Smooth muscle cell of bladder (primary cell): ENCODE results near the gene MSI1. TPM values are rescaled to one million over a fixed set of nuclear protein-coding genes. Genes with fewer than 3 reads are reported as not detected.

ENCODE experiments used
- total RNA-seq: library from RNA; depleted of rRNA; stranded (reverse); fragments of >200 nt; gene quantifications from 2 replicates; pipeline ENCODE4 v1.2.3, GENCODE V29; 2014

MSI1 gene
- not detected in 2 replicates for total RNA-seq

DNA sequence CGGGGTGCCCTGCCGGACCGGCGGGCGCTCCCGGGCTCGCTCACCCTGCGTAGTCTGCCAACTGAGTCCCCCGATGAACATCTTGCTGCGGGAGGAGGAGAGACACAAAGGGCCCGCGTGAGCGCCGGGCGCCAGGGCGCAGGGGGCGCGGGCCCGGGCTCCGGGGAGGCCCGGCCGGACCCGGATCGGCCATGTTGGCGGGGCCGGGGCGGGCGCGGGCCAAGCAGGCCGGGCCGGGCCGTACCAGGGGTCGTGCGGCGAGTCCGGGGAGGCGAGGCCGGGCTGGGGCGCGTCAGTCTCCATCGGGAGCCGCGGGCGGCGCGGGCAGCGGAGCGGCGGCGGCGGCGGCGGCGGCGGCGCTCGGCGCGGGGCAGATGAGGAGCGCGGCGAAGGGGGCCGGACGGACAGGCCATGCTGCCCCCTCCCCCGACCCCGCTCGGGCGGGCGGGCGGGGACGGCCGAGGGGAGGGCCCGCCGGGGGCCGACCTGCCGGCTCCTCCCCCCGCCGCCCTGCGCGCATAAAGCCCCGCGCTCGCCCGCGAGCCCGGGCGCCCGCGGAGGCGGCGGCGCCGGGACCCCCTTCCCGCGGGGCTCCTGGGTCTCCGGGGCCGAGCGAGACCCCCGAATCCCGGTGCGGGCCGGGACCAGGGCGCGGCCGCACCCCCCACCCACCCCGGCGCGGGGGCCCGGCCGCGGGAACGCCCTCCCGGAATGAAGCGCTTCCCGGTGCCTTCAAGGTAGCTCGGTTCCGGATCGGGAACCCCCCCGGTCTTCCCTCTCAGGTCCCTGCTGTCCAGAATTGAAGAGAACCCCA, at the start of gene MSI1:
Gene MSI1, minus strand, starts transcription at position 376 of the 814 bp plus-strand sequence. Its CDS starts 73 bp downstream, at position 303.

DNA sequence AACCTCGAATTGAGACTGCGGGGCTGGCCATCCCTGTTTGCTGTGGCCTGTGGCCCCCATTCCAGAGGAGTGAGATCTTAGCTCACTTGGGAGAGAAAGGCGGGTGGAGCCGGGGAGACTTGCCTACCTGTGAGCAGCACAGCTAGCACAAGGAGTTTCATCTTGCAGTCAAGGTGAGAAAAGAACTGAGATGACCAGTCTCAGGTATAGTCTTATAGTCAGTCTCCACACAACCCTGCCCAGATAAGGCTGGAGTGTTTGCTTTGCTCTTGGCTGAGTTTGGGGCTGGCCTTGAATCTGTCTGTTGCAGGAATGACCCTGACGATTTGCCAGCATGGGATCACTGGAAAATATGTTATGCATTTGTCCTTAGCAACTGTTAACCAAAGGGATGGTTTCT, 41.4 kb downstream of the MSI1 start, which contains the start of gene PLA2G1B:
Gene PLA2G1B, minus strand, starts transcription at position 187 of the 400 bp plus-strand sequence. Its CDS starts 26 bp downstream, at position 161.

DNA sequence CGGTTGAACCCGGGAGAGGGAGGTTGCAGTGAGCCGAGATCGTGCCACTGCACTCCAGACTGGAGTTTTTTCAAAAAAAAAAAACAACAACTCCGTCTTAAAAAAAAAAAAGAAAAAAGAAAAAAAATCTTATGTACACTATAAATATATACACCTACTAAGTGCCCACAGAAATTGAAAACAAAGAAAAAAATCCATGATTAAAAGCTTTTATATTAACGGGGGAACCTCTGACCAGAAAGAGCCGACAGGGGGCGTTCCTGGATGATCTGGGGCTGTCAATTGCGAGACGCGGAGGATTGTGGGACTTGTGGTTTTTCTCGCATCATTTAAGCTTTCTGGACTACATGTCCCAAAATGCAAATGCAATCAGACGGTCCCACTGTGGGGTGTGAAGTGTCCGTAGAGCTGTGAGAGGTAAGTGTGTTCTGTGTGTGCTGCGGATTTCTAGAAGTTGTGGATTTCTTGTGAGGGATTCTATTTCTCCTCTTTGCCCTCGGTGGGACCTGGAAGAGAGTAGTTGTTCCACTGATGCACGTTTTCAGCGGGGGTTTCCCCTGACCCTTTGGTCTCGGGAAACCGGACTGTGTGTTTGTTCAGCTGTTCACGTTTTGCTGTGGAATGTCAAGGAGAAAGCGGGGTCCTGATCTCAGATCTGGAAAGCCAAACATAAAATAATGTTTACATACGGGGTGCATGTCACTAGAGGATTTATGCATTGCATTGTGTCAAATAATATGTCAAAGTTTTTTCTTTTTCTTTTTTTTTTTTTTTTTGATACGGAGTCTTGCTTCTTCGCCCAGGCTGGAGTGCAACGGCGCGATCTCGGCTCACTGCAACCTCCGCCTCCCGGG, 66.8 kb downstream of the MSI1 start, which contains the start of gene SIRT4:
Gene SIRT4, plus strand, starts transcription at position 360 of the 854 bp plus-strand sequence. CDS start 1,241 bp downstream, outside the sequence.

DNA sequence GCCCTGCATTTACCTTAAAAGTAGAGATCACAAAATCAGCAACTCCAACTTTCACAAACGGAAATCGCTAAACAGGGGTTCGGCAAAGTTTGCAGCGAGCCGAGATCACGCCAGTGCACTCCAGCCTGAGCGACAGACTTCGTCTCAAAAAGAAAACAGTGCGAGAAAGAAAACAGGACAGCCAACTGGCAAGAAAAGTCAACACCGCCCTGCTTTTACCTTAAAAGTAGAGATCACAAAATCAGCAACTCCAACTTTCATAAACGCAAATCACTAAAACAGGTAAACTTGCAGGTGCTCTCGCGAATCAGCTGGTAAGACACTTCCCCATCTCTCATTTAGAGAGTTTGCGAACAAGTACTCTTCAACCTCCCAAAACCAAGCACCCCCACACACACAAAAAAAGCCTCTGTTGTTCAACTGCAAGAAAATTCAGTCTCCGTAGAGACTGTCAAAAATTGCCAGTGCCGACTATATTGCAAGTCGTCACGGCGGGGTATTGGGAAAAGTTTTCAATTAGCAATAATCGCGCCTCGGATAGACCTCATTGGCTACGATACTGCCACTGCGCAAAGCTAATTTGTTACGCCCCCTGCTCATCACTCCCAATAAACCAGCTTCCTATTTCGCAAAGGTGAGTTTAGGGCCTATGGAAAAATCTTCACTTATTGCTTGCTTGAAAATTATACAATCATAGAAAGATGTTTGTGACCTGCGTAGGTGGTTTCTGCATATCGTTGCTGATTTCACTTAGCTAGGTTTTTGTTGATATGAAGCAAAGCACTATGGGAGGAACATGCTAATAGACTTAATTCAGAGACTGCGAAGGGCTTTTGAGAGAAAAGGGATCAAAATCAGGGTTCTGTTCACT, 76.1 kb downstream of the MSI1 start, which contains the start of gene RNU4-1:
Gene RNU4-1, minus strand, starts transcription at position 577 of the 871 bp plus-strand sequence.

Other genes with a start within 250 kb of the MSI1 start
- gene GCN1, start 174.4 kb downstream of the MSI1 start, total RNA-seq = 72.4 and 102 TPM in 2 replicates
- gene RPLP0, start 168.1 kb downstream of the MSI1 start, total RNA-seq = 3,887 and 5,015 TPM in 2 replicates
- 10.8 and 11.9 TPM in 2 replicates for gene PXN, start 103.4 kb downstream of the MSI1 start, total RNA-seq
- under 0.01 TPM in 2 replicates for gene RNU4-2, start 77.3 kb downstream of the MSI1 start, total RNA-seq
- gene RNU4-1, start 75.9 kb downstream of the MSI1 start, total RNA-seq = under 0.01 TPM in 1 of 2 replicates, not detected in the other
- 1.00 and 2.5 TPM in 2 replicates for gene SIRT4, start 66.8 kb downstream of the MSI1 start, total RNA-seq
- gene PLA2G1B, start 41.4 kb downstream of the MSI1 start, total RNA-seq = not detected in 2 replicates
- gene COX6A1, start 68.9 kb upstream of the MSI1 start, total RNA-seq = 578 and 623 TPM in 2 replicates
- 17.9 and 26.0 TPM in 2 replicates for gene TRIAP1, start 77.2 kb upstream of the MSI1 start, total RNA-seq
- 15.2 and 18.6 TPM in 2 replicates for gene GATC, start 77.3 kb upstream of the MSI1 start, total RNA-seq
- 236 and 304 TPM in 2 replicates for gene SRSF9, start 100.6 kb upstream of the MSI1 start, total RNA-seq
- 228 and 311 TPM in 2 replicates for gene DYNLL1, start 126.9 kb upstream of the MSI1 start, total RNA-seq
- gene COQ5, start 160.0 kb upstream of the MSI1 start, total RNA-seq = 28.7 and 37.7 TPM in 2 replicates
- 92.2 and 113 TPM in 2 replicates for gene RNF10, start 165.2 kb upstream of the MSI1 start, total RNA-seq
- gene POP5, start 212.2 kb upstream of the MSI1 start, total RNA-seq = 30.8 and 32.0 TPM in 2 replicates